Stimulated activated CD8-positive, alpha-beta memory T cell treated with anti-CD3 and anti-CD28 coated beads, Interleukin-2, amount 100 ng/mL, for 1 hour (primary cell): ENCODE data around the gene LAPTM4A.

Experiments used
- DNase-seq, 2 donors: peaks; one replicate each; pipeline ENCODE4 v3.0.0-alpha.2; 2020; ENCODE audit warnings: low read depth in 2 of 2

Gene LAPTM4A

DNA sequence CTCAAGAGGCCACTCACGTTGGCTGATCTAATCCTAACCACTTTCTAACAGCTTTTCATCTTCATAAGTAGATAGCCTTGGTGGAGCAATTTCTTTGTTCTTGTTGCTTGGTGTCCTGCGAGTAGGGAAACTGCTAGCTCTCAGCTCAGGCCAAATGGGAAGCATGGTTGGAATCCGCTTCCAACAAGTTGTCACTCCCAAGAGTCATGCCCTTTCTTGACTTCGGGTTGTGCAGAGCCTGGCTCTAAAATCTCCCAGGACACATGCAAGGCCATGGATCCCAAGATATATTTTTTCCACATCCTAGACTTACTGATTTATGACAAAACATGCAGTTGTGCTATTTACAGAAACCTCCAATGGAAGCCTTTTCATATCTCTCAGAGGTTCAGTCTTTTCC is 31.7 kb downstream of the LAPTM4A start:
- no peak for DNase-seq

DNA sequence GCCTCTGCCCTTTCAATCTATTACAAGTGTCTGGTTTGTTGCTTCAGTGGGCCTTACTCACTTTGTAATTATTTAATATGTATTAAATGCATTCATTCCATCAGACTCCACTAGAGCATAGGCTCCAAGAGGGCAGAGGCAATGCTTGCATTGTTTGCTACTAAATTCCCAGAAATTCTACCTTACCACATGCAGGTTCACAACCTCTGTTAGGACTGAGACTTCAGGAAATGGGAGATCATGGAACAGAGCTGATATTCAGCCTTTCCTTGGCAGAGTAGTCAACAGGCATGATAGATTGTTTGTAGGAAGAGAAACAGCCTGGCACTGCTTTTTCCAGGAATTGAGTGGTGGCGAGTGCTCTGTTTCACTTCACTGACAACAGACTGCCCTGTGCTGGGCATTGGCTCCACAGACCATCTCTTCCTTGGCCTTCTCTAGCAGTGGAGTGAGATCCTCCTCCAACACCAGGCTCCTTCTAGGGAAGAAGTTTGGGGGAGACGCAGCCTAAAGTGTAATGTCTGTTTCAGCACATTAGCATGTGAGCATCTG is 32.8 kb downstream of the LAPTM4A start:
- no peak for DNase-seq

DNA sequence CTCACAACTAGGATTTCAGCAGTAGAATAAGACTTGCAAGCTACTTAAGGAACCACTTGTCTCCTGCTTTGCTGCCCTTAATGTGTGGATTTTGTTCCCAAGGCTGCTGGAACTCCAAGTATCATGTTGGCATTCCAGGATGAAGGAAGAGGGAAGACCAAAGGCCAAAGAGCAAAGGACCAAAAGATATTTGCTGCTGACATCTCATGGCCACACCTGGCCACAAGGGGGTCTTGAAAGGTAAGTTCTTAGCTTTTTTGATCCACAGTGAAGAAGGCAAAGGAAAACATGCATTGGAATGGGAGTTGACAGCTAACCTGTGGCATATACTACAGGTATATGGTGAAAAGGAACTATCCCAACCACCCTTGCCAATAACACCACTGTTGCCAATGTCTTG is 35.1 kb downstream of the LAPTM4A start:
- DNase-seq, result no peak

DNA sequence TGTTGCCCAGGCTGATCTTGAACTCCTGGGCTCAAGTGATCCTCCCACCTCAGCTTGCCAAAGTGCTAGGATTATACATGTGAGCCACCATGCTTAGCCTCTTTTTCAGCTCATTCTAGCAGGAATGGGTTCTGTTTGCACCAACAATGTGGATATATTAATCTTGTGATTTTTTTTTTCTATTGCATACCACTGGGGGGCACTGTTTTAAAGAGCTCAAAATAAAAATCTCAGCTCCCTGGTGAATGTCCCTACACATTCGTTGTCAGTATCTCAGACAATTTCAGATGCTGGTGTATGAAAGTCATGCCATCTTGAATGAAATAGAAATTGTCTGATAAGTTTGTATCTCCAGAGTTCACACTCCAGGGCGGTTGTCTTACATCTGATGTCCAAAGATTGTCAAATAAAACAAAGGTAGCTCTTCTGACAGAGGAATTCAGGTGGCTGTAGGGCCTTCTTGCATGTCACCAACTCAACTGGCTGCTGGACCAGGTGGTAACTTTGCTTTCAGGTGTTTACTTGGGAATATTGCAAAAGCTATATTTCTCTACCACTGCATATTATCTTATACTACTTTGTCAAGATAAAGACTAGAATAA is 35.8 kb downstream of the LAPTM4A start:
- no peak for DNase-seq

DNA sequence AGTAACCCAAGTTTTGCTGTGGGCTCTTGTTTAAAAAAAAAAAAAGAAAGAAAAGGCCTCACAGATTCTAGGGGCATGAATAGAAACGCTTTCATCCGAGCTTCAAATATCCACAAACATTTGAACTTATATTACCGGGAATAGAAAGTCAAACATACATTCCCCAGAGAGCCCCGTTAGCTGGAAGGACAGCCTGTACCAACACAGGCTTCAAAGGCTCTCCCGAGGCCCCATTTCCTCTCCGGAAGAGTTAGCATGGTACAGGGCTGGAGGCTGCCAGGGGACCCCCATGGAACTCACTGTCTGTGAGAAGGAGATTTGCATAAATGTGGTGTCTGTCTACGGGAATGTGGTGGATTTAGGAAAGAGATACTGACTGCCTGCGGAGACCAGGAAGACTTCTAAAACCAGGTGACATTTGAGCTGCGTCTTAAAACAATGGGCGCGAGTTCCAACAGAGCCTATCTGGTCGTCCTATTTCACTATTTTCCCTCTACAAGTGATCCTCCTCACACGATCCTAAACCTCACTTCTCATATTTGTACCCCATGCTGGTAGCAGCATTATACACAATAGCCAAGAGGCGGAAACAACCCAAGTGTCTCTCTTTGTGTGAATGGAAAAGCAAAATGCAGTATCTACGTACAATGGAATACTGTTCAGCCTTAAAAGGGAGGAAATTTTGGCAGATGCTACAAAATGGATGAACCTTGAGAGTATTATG is 38.1 kb downstream of the LAPTM4A start:
- no peak for DNase-seq

DNA sequence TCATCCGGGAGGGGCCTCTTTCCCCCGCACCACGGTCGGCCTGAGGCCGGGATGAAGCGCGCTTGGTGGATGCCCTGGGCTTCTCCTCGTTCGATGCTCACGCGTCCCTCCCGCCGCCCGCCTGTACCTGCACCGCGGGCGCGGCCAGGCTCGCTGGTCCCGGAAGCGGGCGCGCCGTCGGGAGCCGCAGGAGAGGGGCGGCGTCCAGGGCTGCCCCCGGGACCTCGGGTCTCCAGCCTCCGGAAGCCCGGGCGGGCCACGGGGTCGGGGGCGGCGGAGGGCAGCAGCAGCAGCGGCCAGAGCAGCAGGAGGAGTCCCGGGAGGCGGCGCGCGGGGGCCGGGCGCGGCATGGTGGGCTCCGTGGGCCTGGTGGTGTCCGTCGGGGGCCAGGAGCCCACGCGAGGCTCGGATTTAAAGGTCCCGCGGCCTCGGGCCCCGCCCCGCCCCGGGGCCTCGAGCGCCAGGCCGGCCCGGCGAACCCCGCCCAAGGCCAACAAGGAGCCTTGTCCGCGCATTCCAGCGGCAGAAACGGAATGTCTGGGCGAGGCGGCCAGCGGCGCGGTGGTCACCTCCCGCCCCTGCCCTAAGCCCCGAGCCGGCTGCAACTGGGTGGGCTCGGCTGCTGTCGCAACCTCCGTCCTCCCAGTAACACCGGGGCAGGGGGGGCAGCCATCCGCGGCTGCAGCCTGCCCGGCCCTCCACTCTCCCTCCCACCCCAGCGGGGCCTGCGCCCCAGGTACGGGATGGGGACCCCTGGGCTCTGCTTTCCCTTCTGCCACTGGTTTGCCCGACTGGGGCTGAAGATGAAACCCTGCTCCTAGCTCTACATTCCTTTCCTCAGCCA is 38.9 kb downstream of the LAPTM4A start, which contains the start of gene MATN3:
Gene MATN3 (minus strand): TSS at position 387 of the 844 bp plus-strand sequence. CDS start 37 bp downstream, at position 350.
- DNase-seq, result no peak

DNA sequence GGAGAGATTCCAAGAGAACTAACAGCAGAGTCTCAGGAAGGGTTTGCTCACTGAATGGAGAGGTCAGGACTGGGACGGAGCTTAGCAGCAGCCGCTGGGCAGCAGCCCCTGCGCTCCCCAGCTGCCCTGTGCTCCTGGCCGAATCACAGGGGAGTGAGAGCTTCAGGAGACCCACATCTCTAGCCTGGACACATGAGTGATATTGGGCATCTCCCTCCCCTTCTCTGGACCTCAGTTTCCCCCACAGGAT is 39.5 kb downstream of the LAPTM4A start:
- DNase-seq, result no peak

DNA sequence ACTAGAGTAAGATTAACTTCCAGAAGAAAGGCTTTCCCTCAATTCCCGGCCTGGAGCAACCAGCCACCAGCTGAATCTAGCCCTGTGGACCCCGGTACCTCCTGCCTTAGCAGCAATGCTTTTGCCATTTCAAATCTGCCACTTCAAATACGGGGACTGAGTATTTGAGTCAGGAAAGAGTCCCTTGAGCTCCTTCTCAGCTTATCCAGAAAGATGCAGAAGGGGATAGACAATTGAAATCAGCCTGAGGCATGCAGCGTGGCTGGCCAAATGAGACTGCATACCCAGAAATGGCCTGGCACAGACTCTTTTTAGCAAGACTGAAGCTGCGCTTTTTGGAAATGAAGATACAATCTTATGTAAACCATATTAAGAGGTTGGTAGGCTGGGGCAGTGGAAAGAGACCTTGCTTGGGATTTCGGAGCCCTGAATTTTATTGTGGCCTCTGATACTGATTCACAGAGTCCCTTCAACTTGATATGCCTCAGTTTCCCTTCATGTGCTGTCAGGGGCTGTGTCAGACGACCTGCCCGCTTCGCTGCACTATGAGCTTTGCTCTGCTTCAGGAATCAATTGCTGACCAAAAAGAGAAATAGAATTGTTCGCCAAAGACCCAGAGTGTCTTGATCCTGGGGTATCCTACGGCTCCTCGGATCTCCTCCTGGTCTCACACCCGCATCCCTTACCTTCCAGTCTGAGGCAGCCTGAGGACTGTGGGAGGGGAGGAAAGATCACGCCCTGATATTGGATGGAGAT is 40.0 kb downstream of the LAPTM4A start:
- DNase-seq, result no peak

DNA sequence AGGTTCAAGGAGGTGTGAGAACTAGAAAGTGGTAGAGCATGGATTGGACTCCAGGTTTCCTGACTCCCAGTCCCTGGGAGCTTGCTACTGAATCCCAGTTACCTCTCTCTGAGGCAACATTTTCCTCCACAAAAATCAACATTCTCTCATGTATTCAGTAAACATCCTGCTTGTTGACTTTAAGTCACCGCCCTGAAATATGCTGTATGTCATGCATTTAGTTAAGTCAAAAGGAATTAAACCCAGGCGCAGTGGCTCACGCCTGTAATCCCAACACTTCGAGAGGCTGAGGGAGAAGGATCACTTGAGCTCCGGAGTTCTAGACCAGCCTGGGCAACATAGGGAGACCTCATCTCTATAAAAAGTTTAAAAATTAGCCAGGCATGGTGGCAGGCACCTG is 42.7 kb downstream of the LAPTM4A start:
- DNase-seq, result no peak

DNA sequence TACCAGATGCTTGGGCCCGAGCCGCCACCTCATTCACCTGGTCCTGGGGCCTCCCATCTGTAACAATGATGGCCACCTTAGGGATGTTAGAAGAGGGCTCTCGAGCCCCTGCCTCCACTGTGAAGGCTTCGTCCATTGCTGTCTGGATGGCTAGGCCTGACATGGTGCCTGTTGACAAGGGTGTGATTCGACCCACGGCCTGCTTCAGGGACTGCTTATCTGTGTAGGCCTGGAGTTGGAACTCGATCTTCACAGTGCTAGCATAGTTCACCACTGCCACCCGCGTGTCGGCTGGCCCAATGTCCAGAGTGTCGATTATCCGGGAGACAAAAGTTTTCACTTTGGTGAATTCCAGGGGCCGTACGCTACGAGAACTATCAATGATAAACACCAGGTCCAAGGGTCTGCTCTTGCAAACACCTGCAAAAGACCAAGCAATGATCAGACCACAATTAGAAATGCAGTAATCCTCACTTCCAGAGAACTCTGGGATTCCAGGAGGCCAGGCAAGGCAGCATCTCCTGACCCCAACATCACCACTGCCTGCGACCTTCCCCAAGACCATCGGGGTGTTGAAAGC is 45.4 kb downstream of the LAPTM4A start:
- no peak for DNase-seq

DNA sequence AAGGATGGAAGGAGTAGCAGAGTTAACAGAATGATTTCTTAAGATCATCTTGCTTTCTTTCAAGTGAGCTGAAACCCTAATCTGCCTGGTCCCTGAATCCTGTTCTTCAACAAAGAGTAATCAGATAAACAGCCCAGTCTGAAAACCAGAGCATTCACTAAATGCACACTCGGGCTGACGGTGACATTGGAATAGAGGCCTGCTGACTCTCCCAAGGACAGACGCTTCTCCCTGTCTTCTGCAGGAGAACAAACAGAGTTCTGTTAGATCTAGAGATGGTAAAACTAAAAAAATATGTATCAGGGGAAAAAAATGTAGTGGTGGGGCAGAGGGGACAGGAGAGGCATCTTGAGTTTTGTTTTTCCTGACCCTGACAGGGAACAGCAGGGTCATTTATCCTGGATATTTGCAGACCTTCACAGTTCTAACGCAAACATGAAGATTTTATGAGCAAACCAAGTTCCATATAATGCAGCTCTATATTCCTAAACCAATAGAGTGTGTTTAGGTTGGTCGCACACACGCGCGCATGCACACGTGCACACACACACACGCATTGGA is 46.3 kb downstream of the LAPTM4A start:
- DNase-seq, result no peak

DNA sequence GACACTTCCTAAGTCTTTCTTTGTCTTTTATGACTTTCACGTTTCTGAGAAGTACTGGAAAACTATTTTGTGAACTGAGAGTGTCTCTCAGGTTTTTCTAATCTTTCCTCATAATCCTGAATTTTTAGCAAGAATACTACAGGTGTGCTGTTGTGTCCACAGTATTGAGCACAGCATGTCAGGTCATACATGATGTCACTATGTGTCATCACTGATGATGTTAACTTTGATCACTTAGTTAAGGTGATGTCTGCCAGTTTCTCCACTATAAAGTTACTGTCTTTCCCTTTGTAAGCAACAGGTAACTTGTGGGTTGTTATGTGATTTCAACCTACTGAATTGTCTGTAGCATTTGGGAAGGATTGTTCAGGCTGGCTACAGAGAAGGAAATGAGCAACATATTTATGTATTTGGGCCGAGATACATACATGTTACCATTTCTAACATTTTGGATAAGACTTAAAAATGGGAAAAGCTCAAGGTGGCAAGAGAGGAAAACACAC is 50.0 kb downstream of the LAPTM4A start:
- DNase-seq, result no peak

DNA sequence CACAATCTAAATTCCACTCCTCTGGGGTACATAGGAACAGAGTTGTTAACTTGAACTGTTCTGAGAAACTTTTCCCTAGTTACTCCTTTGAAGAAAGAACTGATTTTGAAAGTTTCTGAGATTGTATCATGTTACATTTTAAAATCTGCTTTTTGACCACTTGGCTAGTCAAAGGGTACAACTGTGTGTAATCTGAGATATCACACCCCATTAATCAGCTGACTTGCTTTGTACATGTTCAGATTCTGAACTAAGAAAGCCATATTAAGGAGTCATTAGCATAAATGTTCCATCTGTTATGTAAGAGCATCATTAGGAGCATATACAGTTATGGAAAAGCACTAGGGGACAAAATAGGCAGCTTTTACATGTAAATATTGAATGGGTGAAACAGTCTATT is 57.7 kb downstream of the LAPTM4A start:
- no peak for DNase-seq

DNA sequence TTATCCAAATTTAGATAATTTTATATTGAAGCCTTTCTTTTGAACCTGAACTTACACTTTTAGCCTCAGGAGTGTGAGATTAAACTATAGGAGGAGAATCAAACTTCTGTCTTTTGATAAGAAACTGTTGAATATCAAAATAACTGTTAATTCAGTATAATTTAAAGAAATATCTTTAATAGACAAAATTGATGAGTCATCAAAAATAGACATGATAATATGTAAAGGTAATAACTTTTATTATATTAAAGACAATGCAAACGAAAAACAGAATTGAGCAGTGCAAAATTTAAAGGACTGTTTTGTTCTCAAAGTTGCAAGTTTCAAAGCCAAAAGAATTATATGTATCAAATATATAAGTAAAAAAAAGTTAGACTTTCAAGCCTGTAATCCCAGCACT is 59.5 kb downstream of the LAPTM4A start:
- no peak for DNase-seq

DNA sequence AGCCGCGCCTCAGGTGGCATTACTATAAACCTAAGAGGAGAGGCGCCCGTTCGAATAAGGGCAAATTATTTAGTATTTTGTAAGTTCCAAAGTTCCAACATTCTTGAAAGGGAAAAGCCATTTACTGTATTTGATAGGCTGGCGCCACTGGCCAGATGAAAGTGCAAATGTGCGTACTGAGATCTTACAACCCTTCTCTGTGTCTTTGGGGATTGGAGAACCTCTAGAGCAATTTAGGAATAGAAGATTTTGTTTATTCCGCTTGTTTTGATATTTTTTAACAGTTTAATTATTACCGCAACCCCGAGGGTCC is 61.1 kb downstream of the LAPTM4A start:
- DNase-seq, result no peak

DNA sequence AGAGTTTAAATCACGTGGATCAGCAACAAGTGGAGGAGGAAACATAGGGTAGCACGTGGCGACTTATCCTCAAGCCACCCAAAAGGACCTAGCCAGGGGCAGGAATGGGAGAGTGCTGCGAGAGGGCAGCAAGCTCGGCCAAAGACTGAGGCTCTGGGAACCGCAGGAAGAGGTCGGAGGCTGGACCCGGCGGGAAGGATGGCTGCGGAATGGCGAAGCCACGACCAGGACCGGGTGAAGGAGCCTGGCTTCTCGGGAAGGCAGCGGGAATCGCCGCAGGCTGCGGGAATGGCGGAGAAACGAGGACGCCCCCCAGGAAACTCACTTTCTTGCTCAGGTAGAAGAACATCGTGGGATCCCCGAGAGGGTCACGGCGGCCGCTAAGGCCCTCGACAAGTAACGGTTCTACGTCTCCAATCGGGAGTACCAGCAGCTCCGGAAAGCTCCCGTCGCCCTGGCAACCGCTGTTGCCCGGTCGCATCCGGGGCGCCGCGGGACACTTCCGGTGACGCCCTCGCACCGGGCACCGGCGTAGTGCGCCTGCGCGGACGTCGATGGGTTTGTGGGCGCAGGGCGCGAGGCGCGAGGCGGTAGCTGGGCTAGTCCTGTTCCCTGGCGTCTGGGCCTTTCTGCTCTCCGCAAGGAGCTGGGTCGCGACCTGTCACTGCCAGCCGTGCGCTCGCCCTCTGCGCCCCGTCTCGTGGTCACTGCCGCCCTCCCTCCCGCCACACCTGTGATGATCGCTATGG is 61.6 kb downstream of the LAPTM4A start, which contains the start of gene WDR35:
Gene WDR35 (minus strand): TSS at position 439 of the 749 bp plus-strand sequence. CDS start 90 bp downstream, at position 349.
- DNase-seq, result peak; percentile 84 to 88

DNA sequence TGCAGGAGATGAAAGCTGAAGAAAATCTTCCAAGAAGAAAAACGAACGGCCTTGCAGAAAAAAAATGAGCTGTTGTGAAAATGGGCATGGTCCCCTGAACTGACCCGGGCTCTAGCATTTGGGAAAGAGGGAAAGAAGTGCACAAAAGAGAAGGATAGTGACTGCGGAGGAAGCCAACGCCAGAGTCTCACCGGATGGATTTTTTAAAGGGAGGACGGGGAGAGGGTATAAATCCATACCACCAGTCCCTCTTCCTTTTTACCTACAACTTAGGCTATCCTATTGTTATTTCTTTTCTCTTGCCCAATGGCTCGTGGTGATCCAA is 62.1 kb downstream of the LAPTM4A start:
- no peak for DNase-seq

DNA sequence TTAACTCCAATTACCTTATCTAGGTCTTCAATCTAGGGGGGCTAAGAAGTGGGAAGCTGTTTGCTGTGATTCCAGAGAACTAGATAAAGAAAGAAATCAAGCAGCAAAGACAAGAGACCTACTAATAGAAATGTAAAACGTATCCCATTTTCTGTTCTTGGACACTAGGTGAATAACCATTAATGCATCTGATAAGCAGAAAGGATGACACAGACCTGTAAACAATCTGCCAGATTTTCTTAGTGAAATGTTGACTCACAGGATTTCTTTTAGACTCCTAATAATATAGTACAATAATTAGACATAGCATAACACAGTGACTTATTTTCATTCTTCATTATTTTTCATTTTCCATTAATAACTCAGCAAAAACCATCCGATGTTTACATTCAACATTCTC is 62.8 kb downstream of the LAPTM4A start:
- DNase-seq, result no peak

DNA sequence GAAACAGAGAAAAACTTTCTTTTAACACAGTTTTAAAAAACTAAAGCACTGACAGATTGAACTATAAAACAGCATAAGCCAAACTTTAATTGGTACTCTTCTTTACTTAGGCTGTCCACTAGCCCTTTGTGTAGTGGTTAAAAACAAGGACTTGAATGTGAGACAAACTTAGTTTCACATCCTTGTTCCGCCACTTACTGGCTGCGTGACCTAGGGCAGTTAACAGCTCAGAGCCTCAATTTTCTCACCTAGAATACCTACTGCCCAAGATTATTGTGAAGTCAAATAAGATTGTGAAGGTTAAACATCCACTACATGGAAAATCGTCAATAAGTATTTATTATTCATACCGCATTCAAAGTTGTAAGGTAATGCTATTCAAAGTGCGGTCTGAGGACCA is 63.5 kb downstream of the LAPTM4A start:
- no peak for DNase-seq
